ENCODE measurements around the gene ZNF26.

Gene ZNF26

DNA sequence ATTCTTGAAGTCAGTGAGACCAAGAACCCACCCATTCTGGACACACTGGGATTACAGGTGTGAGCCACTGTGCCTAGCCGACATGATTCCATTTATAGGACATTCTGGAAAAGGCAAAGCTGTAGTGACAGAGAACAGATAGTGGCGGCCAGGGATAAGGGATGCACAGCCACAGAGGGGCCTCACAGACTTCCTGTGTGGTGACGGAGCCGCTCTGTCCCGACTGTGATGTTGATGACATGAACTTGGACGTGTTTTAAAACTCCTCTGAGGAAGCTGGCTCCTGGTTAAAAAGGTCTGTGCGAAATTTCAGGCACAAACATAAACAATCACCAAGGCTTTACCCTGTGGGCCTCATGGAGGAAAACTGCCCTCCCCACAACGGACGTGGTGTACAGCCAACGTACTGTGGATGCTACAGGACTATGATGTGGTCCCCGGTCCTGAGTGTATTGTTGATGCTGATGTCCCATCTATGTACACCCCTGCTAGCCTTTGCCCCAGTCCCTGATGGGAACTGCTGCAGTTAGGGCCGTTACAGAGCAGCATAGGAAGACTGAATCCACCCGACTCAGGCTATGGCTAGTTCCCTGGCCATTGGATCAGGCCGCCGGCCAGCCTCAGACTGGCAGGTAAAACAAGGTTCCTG, 46.0 kb upstream of the ZNF26 start:
- ATAC-seq, result no peak

DNA sequence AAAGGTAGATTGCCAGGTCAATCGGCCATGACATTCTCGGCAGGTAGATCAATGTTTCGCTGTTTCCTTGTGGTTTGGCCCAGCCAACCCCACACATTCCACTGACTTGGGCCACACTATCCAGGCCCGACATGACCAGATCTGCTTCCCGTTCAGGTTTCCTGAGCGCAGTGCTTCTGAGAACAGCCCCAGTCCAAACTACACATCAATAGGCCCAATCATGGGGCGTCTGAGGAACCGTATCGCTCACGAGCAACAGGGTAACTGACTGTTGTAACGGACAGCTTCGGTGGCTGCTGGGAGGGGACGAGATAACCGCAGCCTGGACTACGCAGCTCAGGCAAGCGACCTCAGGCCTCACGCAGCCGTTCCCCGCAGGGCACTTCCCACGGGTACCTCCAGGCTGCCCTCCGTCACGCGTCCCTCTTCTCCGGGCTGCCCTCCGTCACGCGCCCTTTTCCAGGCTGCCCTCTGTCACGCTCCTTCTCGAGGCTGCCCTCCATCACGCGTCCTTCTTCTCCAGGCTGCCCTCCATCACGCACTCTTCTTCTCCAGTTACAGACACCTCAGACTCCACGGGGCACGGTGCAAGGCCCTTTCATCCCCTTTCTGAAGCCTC, 44.7 kb upstream of the ZNF26 start:
- TF ChIP-seq CSRNP3 (CRISPR knock-in tag; IDR thresholded peaks at IDR 0.05) (no peak), TOX (CRISPR knock-in tag; IDR thresholded peaks at IDR 0.05; ENCODE audit: borderline replicate concordance) (no peak), ZFP30 (CRISPR knock-in tag; IDR thresholded peaks at IDR 0.05) (no peak), ZC3H10 (CRISPR knock-in tag; IDR thresholded peaks at IDR 0.05) (no peak), ZFP3 (CRISPR knock-in tag; IDR thresholded peaks at IDR 0.05) (no peak), OSR1 (CRISPR knock-in tag; IDR thresholded peaks at IDR 0.05) (no peak), CSDC2 (CRISPR knock-in tag; IDR thresholded peaks at IDR 0.05) (no peak), ZNF565 (CRISPR knock-in tag; conservative IDR thresholded peaks at IDR 0.05; ENCODE audit: low read depth) (no peak), RARB (CRISPR knock-in tag; IDR thresholded peaks at IDR 0.05) (no peak), SNAI2 (CRISPR knock-in tag; IDR thresholded peaks at IDR 0.05) (no peak), BACH2 (CRISPR knock-in tag; IDR thresholded peaks at IDR 0.05; ENCODE audit: borderline replicate concordance) (no peak), ARNTL (CRISPR knock-in tag; IDR thresholded peaks at IDR 0.05; ENCODE audit: borderline replicate concordance, low read depth) (no peak), TSHZ2 (CRISPR knock-in tag; IDR thresholded peaks at IDR 0.05) (no peak), PPARA (CRISPR knock-in tag; IDR thresholded peaks at IDR 0.05; ENCODE audit: borderline replicate concordance) (no peak), GLIS3 (CRISPR knock-in tag; IDR thresholded peaks at IDR 0.05) (no peak), ZNF70 (CRISPR knock-in tag; IDR thresholded peaks at IDR 0.05) (no peak), POU6F1 (CRISPR knock-in tag; IDR thresholded peaks at IDR 0.05; ENCODE audit: borderline replicate concordance, low read depth) (no peak), ESRRG (CRISPR knock-in tag; IDR thresholded peaks at IDR 0.05) (no peak), CREB5 (CRISPR knock-in tag; IDR thresholded peaks at IDR 0.05; ENCODE audit: low read depth) (no peak), ZNF8 (CRISPR knock-in tag; IDR thresholded peaks at IDR 0.05) (no peak)
- no peak for ATAC-seq

More for the DNA sequence above, 46.0 kb upstream of the ZNF26 start:
- TF ChIP-seq ZFP3 (CRISPR knock-in tag; IDR thresholded peaks at IDR 0.05), result no peak
- no peak for TF ChIP-seq OSR1 (CRISPR knock-in tag; IDR thresholded peaks at IDR 0.05)
- TF ChIP-seq TOX (CRISPR knock-in tag; IDR thresholded peaks at IDR 0.05; ENCODE audit: borderline replicate concordance), result no peak
- TF ChIP-seq TCF4 (CRISPR knock-in tag; IDR thresholded peaks at IDR 0.05; ENCODE audit: borderline replicate concordance), result no peak
- TF ChIP-seq ZNF70 (CRISPR knock-in tag; IDR thresholded peaks at IDR 0.05), result no peak
- TF ChIP-seq POU6F1 (CRISPR knock-in tag; IDR thresholded peaks at IDR 0.05; ENCODE audit: borderline replicate concordance, low read depth), result no peak
- no peak for TF ChIP-seq ARNTL (CRISPR knock-in tag; IDR thresholded peaks at IDR 0.05; ENCODE audit: borderline replicate concordance, low read depth)
- TF ChIP-seq, protein P1, sequence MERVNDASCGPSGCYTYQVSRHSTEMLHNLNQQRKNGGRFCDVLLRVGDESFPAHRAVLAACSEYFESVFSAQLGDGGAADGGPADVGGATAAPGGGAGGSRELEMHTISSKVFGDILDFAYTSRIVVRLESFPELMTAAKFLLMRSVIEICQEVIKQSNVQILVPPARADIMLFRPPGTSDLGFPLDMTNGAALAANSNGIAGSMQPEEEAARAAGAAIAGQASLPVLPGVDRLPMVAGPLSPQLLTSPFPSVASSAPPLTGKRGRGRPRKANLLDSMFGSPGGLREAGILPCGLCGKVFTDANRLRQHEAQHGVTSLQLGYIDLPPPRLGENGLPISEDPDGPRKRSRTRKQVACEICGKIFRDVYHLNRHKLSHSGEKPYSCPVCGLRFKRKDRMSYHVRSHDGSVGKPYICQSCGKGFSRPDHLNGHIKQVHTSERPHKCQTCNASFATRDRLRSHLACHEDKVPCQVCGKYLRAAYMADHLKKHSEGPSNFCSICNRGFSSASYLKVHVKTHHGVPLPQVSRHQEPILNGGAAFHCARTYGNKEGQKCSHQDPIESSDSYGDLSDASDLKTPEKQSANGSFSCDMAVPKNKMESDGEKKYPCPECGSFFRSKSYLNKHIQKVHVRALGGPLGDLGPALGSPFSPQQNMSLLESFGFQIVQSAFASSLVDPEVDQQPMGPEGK (CRISPR knock-in tag; IDR thresholded peaks at IDR 0.05; ENCODE audit: borderline replicate concordance), result no peak
- TF ChIP-seq CREB5 (CRISPR knock-in tag; IDR thresholded peaks at IDR 0.05; ENCODE audit: low read depth), result no peak
- TF ChIP-seq ZNF8 (CRISPR knock-in tag; IDR thresholded peaks at IDR 0.05), result no peak
- TF ChIP-seq CSDC2 (CRISPR knock-in tag; IDR thresholded peaks at IDR 0.05), result no peak

Data from SK-N-SH treated with all-trans-retinoic acid at 6 μM for 48 hours (cell line).